K562 (cell line): ENCODE measurements around the gene GALM. TPM values are rescaled to one million over a fixed set of nuclear protein-coding genes. Genes with fewer than 3 reads are reported as not detected.

Source experiments
- CBX8 ChIP-seq: fragments of 200-600 bp; sonication (generic); IDR thresholded peaks from 2 replicates; pipeline ENCODE4 v1.6.1; 2012; ENCODE audit warnings: borderline replicate concordance, mixed run types, low read depth, mild to moderate bottlenecking, moderate library complexity, mixed read lengths, low read length, control low read depth, inconsistent platforms; ENCODE audit not compliant: poor library complexity, severe bottlenecking; ENCODE audit errors: extremely low read depth
- CTBP1 ChIP-seq: fragments of 450-650 bp; IDR thresholded peaks from 2 replicates; pipeline ENCODE4 v1.6.1; 2016; ENCODE audit warnings: borderline replicate concordance
- NR2C1 ChIP-seq, 2 experiments: fragments of 450-650 bp; IDR thresholded peaks; 2 replicates each; pipeline ENCODE4 v1.6.1; 2017; ENCODE audit warnings: mild to moderate bottlenecking in 2 of 2, antibody characterized with exemption in 1 of 2, inconsistent platforms in 1 of 2, missing compliant biosample characterization in 1 of 2, missing genetic modification characterization in 1 of 2
- PHB2 ChIP-seq: fragments of 450-650 bp; IDR thresholded peaks from 2 replicates; pipeline ENCODE4 v1.6.1; 2017; ENCODE audit warnings: low read depth
- PHTF2 ChIP-seq: fragments of 250-450 bp; sonication (Bioruptor Pico); IDR thresholded peaks from 2 replicates; pipeline ENCODE4 v1.5.0; 2021; ENCODE audit warnings: mild to moderate bottlenecking
- POLR3A ChIP-seq: IDR thresholded peaks from 2 replicates; pipeline ENCODE4 v1.6.1; 2011; ENCODE audit warnings: borderline replicate concordance, mild to moderate bottlenecking, moderate library complexity; ENCODE audit not compliant: insufficient read length, insufficient read depth; ENCODE audit errors: extremely low read depth
- PRDM10 ChIP-seq: fragments of 450-650 bp; IDR thresholded peaks from 2 replicates; pipeline ENCODE4 v1.6.1; 2018; ENCODE audit not compliant: partially characterized antibody
- RBM14 ChIP-seq: fragments of 200-400 bp; formaldehyde crosslinking; IDR thresholded peaks from 2 replicates; pipeline ENCODE4 v1.6.1; 2018; ENCODE audit warnings: low read depth, mild to moderate bottlenecking, low read length, moderate library complexity, borderline replicate concordance; ENCODE audit not compliant: insufficient read depth
- RBM22 ChIP-seq: fragments of 200-400 bp; formaldehyde crosslinking; IDR thresholded peaks from 2 replicates; pipeline ENCODE4 v1.6.1; 2018; ENCODE audit warnings: low read length, low read depth; ENCODE audit not compliant: poor library complexity, severe bottlenecking
- TEAD1 ChIP-seq, 2 experiments: fragments of 450-650 bp in 1 of 2; sonication (generic) in 1 of 2; formaldehyde crosslinking; IDR thresholded peaks; 2 replicates each; pipeline versions ENCODE4 v1.4.0 to v1.8.0; 2020 to 2022; ENCODE audit warnings: mild to moderate bottlenecking in 2 of 2, missing genetic modification reagents in 1 of 2
- YBX1 ChIP-seq: fragments of 450-650 bp; IDR thresholded peaks from 2 replicates; pipeline ENCODE4 v1.7.1; 2016; ENCODE audit warnings: mild to moderate bottlenecking
- ZBTB17 ChIP-seq: fragments of 450-650 bp; formaldehyde crosslinking; IDR thresholded peaks from 2 replicates; pipeline ENCODE4 v1.4.0; 2020; ENCODE audit warnings: mild to moderate bottlenecking
- ZNF133 ChIP-seq: fragments of 250-450 bp; sonication (Bioruptor Pico); IDR thresholded peaks from 2 replicates; pipeline ENCODE4 v1.4.0; 2020; ENCODE audit warnings: mild to moderate bottlenecking
- ZNF175 ChIP-seq: fragments of 200-800 bp; sonication (Bioruptor generic); IDR thresholded peaks from 2 replicates; pipeline ENCODE4 v1.6.1; 2016; ENCODE audit warnings: low read depth, mild to moderate bottlenecking, missing genetic modification characterization, missing compliant biosample characterization
- polyA plus RNA-seq, 8 experiments: library from polyadenylated mRNA; depleted of rRNA in 4 of 8; stranded (reverse) in 5 of 8; unstranded in 3 of 8; fragments of >200 nt; fragmentation: Nextera tagmentation in 2 of 8; fragmentation: Illumina TruSeq in 1 of 8; extraction: Ambion mirVana in 2 of 8; extraction: Trizol in 1 of 8; gene quantifications; 2 replicates each; pipeline versions ENCODE4 v1.2.1 to v1.2.3, GENCODE V29; 2011 to 2014; ENCODE audit warnings: inconsistent platforms in 1 of 8, missing spikeins in 1 of 8
- total RNA-seq, 7 experiments: library from RNA; depleted of rRNA in 6 of 7; stranded (reverse); fragments of >200 nt in 6 of 7; fragmentation: Illumina TruSeq in 2 of 7; extraction: Trizol in 2 of 7; gene quantifications; 2 replicates each; pipeline versions ENCODE4 v1.2.1 to v1.2.3, GENCODE V29; 2011 to 2021; ENCODE audit warnings: low replicate concordance in 1 of 7
- TF ChIP-seq, protein P1 (sequence below): sonication (generic); formaldehyde crosslinking; IDR thresholded peaks from 2 replicates; pipeline ENCODE4 v1.8.1; 2023; ENCODE audit warnings: mild to moderate bottlenecking, missing genetic modification reagents
- TF ChIP-seq, protein P2 (sequence below): fragments of 250-450 bp; sonication (Bioruptor Pico); IDR thresholded peaks from 2 replicates; pipeline ENCODE4 v1.5.0; 2020; ENCODE audit warnings: mild to moderate bottlenecking
- TF ChIP-seq, protein P3 (sequence below): fragments of 450-650 bp; conservative IDR thresholded peaks from 2 replicates; pipeline ENCODE4 v1.6.1; 2016; ENCODE audit warnings: missing genetic modification characterization, low read depth, mild to moderate bottlenecking, control low read depth, missing compliant biosample characterization

The GALM gene
- total and polyA plus RNA-seq, 9 of the 15 experiments (the other 6 are each of a cell fraction or from before 2014, with no cell fraction given): 22.1 to 51.7 (median 27.9) TPM

- TF ChIP-seq ZNF133 (CRISPR knock-in tag) (no peak), YBX1 (no peak), PHTF2 (no peak), ZBTB17 (CRISPR knock-in tag) (no peak), PRDM10 (peak; percentile 56), NR2C1 (IDR thresholded peaks at IDR 0.05) (no peak), NR2C1 (tag; IDR thresholded peaks at IDR 0.05) (no peak; the same call in 1 of the 2 replicates), ZNF175 (CRISPR knock-in tag) (peak; percentile 69; the same call in 1 of the 2 replicates), POLR3A (no peak), RBM14 (no peak), RBM22 (no peak), TEAD1 (CRISPR knock-in tag; IDR thresholded peaks at IDR 0.05) (no peak; a peak in 1 of 4 replicates), CTBP1 (no peak), PHB2 (no peak), CBX8 (no peak)
- TF ChIP-seq, protein P1, sequence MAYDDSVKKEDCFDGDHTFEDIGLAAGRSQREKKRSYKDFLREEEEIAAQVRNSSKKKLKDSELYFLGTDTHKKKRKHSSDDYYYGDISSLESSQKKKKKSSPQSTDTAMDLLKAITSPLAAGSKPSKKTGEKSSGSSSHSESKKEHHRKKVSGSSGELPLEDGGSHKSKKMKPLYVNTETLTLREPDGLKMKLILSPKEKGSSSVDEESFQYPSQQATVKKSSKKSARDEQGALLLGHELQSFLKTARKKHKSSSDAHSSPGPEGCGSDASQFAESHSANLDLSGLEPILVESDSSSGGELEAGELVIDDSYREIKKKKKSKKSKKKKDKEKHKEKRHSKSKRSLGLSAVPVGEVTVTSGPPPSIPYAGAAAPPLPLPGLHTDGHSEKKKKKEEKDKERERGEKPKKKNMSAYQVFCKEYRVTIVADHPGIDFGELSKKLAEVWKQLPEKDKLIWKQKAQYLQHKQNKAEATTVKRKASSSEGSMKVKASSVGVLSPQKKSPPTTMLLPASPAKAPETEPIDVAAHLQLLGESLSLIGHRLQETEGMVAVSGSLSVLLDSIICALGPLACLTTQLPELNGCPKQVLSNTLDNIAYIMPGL (CRISPR knock-in tag): no peak
- TF ChIP-seq, protein P2, sequence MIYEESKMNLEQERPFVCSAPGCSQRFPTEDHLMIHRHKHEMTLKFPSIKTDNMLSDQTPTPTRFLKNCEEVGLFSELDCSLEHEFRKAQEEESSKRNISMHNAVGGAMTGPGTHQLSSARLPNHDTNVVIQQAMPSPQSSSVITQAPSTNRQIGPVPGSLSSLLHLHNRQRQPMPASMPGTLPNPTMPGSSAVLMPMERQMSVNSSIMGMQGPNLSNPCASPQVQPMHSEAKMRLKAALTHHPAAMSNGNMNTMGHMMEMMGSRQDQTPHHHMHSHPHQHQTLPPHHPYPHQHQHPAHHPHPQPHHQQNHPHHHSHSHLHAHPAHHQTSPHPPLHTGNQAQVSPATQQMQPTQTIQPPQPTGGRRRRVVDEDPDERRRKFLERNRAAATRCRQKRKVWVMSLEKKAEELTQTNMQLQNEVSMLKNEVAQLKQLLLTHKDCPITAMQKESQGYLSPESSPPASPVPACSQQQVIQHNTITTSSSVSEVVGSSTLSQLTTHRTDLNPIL: no peak
- TF ChIP-seq, protein P3, sequence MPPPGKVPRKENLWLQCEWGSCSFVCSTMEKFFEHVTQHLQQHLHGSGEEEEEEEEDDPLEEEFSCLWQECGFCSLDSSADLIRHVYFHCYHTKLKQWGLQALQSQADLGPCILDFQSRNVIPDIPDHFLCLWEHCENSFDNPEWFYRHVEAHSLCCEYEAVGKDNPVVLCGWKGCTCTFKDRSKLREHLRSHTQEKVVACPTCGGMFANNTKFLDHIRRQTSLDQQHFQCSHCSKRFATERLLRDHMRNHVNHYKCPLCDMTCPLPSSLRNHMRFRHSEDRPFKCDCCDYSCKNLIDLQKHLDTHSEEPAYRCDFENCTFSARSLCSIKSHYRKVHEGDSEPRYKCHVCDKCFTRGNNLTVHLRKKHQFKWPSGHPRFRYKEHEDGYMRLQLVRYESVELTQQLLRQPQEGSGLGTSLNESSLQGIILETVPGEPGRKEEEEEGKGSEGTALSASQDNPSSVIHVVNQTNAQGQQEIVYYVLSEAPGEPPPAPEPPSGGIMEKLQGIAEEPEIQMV (tag): no peak
Measured at GRCh38 chr2:38751596-38752410, 85.9 kb downstream of the GALM start (continued).
